ENCODE data around the gene ALK.
A peak's percentile ranks its signal among the peaks of the same experiment; 100 is the strongest.

ALK gene

DNA sequence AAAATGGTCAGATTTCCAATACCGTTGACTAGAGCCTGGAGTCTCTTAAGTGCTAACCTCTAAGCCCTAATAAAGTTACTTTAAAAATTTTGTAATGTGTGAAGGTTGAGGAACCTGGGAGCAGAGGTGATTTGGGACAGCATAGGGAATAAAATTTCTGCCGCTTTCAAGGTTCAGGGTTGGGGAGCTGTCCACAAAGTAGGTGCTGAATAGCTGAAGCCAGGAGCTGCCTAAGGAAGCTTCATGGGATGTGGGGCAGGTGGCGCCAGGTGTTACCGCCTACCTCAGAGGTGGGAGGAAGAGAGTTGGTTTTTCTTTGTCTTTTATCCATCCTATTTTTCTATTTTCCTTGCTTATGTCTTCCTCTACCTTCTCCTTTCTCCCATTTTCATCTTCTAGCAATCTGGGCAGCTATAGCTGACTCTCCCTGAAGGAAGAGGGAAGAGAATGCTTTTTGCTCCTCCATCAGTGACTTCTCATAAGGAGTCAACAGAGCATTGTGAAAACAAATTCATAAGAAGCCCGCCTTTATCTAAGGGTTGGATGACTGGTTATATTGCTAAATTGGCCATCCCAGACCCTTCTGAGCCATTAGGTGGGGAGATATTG lies 627.5 kb downstream of the ALK start:
- H3K9me3 ChIP-seq (ENCODE audit: insufficient read depth, low read depth, low read length), result no peaks in the 10 kb centered on the region
- H3K36me3 ChIP-seq (ENCODE audit: insufficient read depth, low read length), result no peaks in the 10 kb centered on the region
- H3K4me1 ChIP-seq (ENCODE audit: insufficient read depth, low read length), result peaks cover 10% of the 10 kb centered on the region; the same call in 1 of the 2 replicates
- no peak overlapping the region for H3K27ac ChIP-seq (ENCODE audit: low read depth, low read length)
- no peaks in the 10 kb centered on the region for H3K27me3 ChIP-seq (ENCODE audit: insufficient read depth, low read length)
- no peak overlapping the region for H3K4me3 ChIP-seq (ENCODE audit: low read length)
- 41% methylated on average over 3 of the region's 5 CpGs for WGBS
- H3K9ac ChIP-seq (ENCODE audit: low read depth, low read length), result no peak overlapping the region

DNA sequence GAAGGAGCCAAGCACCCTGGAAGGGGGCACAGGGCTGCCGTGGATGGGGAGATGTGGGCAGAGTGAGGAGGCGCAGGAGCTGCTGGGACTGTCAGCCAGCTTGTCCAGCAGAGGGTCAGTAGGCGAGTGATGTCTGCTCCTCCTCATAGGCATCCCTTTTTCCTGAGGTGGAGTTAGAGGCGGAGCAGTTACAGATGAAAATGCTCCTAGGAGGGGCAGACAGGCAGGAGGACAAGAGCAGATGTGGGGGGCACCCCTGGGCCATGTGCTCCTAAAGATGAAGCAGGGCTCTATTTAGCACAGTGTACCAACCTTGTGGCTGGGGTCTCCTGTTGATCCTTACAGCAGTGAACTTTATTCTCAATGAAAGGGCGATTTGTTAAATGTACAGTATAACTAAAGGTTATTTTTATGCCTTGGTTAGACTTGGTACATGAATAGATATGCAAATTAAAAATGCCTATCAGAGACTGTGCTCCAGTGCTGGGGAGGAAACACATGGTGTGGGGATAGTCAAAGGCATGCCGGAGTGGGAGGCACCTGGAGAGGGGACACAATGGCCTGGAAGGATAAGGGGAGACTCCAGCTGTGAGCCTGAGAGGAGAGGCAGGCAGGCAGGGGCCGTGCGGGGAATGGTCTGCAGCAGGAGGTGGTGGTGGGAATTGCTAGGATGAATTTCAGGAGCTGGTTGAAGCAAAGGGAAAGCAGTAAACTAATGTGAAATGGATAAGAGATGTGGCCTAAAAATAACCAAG lies 630.9 kb downstream of the ALK start:
- WGBS, result 41% methylated on average over 8 of the region's 8 CpGs
- H3K9me3 ChIP-seq (ENCODE audit: insufficient read depth, low read depth, low read length), result no peaks in the 10 kb centered on the region
- no peak overlapping the region for H3K9ac ChIP-seq (ENCODE audit: low read depth, low read length)
- no peaks in the 10 kb centered on the region for H3K27me3 ChIP-seq (ENCODE audit: insufficient read depth, low read length)
- H3K27ac ChIP-seq (ENCODE audit: low read depth, low read length), result peak overlapping the region; percentile 49; the same call in 1 of the 2 replicates
- no peak overlapping the region for H3K4me3 ChIP-seq (ENCODE audit: low read length)
- peaks cover 10% of the 10 kb centered on the region; the same call in 1 of the 2 replicates for H3K4me1 ChIP-seq (ENCODE audit: insufficient read depth, low read length)
- no peaks in the 10 kb centered on the region for H3K36me3 ChIP-seq (ENCODE audit: insufficient read depth, low read length)

DNA sequence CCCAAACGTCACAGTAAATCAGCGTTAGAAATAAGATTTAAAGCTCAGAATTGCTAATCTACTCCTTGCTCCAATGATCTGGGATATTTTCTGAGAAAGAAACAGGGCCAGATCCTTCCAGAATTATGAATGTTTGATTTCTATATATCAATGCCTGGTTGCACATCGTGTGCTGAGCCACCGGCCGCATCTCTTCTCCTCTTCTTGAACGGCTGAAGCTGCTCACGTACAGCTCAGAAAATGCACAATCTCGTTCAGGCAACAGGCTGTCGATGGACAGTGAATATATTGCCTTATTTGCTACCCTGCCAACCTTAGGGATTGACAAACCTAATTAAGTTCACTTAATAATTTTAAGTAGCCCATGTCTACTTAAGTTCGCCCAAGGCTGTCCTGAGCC lies 636.7 kb downstream of the ALK start:
- 96% methylated on average over 10 of the region's 10 CpGs for WGBS
- H3K27me3 ChIP-seq (ENCODE audit: insufficient read depth, low read length), result no peaks in the 10 kb centered on the region
- no peaks in the 10 kb centered on the region for H3K9me3 ChIP-seq (ENCODE audit: insufficient read depth, low read depth, low read length)
- H3K4me3 ChIP-seq (ENCODE audit: low read length), result no peak overlapping the region
- H3K36me3 ChIP-seq (ENCODE audit: insufficient read depth, low read length), result no peaks in the 10 kb centered on the region
- H3K9ac ChIP-seq (ENCODE audit: low read depth, low read length), result no peak overlapping the region
- H3K27ac ChIP-seq (ENCODE audit: low read depth, low read length), result no peak overlapping the region
- peaks cover 6% of the 10 kb centered on the region; the same call in 1 of the 2 replicates for H3K4me1 ChIP-seq (ENCODE audit: insufficient read depth, low read length)

DNA sequence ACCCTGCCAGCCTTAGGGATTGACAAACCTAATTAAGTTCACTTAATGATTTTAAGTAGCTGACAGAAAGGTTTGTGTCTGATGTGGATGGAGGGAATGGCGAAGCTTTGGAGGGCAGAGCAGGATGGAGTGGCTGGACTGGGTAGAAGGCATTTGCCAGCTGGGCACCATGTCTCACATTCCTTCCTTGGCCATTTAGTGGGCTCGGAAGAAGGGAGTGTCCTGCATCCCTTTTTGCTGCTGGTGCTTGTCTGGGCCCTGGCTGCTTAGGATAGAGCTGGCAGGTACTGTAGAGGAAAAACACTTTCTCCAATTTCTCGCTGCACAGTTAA lies 639.5 kb downstream of the ALK start:
- H3K36me3 ChIP-seq (ENCODE audit: insufficient read depth, low read length), result no peaks in the 10 kb centered on the region
- H3K9me3 ChIP-seq (ENCODE audit: insufficient read depth, low read depth, low read length), result no peaks in the 10 kb centered on the region
- no peak overlapping the region for H3K27ac ChIP-seq (ENCODE audit: low read depth, low read length)
- no peaks in the 10 kb centered on the region for H3K27me3 ChIP-seq (ENCODE audit: insufficient read depth, low read length)
- H3K4me3 ChIP-seq (ENCODE audit: low read length), result no peak overlapping the region
- H3K4me1 ChIP-seq (ENCODE audit: insufficient read depth, low read length), result peaks cover 6% of the 10 kb centered on the region; the same call in 1 of the 2 replicates
- H3K9ac ChIP-seq (ENCODE audit: low read depth, low read length), result no peak overlapping the region
- 96% methylated on average over 3 of the region's 3 CpGs for WGBS

DNA sequence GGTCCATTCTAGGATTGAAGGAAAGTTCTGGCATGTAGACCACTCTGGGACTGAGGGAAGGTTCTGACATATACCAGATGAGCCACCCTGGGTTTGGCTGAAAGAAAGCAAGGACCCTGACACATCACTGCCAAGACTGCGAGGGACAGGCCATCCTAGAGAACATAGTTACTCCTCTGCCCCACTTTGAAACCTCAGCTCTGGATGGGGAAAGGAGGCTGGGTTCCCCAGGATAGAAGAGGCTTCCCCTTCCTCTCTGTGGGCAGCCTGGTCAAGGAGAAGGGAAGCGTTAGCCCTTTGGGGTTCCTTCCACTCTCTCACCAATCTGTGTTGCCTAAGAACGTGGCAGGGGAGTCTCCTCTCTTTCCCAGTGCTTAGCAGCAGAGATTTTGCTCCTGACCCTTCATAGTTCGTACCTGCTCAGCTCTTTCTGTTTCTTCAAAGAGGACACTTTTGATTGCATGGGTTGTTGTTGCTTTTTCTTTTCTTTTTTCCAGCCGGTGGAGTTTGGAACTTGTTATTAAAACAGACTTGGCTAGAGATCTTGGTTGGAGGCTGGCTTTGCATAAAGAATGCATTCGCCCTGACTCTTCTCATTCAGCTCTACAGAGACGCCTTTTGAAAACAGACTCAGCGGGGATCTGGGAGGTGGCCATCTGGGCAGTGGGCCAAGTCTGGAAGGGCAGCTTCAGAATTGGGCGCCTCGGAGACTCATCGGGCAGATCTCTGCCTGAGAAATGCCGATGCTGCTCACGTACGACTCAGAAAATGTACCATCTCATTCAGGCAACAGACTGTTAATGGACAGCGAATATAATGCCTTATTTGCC lies 640.1 kb downstream of the ALK start:
- H3K36me3 ChIP-seq (ENCODE audit: insufficient read depth, low read length), result no peaks in the 10 kb centered on the region
- H3K27me3 ChIP-seq (ENCODE audit: insufficient read depth, low read length), result no peaks in the 10 kb centered on the region
- H3K9ac ChIP-seq (ENCODE audit: low read depth, low read length), result no peak overlapping the region
- peaks cover 6% of the 10 kb centered on the region; the same call in 1 of the 2 replicates for H3K4me1 ChIP-seq (ENCODE audit: insufficient read depth, low read length)
- WGBS, result 59% methylated on average over 14 of the region's 15 CpGs
- 0 out of 2 replicates have a peak overlapping the region, but pooled peaks have one; percentile 41 for H3K27ac ChIP-seq (ENCODE audit: low read depth, low read length)
- no peaks in the 10 kb centered on the region for H3K9me3 ChIP-seq (ENCODE audit: insufficient read depth, low read depth, low read length)
- H3K4me3 ChIP-seq (ENCODE audit: low read length), result no peak overlapping the region

DNA sequence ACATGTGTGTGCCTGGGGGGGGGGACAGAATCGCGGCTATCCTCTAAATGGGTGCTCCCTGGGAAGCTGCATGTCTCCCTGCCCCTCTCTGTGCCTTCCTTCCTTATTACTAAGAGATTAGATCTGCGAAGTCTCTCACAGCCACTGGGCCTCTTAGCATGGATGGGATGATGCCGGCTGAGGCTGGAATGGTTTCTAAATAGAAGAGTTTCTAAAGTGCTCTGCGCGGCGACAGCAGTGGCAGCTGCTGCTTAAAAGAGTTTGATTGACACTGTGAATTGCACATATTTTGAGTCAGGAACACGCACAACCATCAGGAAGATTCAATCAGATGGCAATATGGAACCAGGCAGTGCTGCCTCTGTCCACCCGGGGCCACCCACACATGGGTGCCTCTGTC lies 642.4 kb downstream of the ALK start:
- no peaks in the 10 kb centered on the region for H3K36me3 ChIP-seq (ENCODE audit: insufficient read depth, low read length)
- H3K27ac ChIP-seq (ENCODE audit: low read depth, low read length), result no peak overlapping the region
- H3K9me3 ChIP-seq (ENCODE audit: insufficient read depth, low read depth, low read length), result no peaks in the 10 kb centered on the region
- peaks cover 6% of the 10 kb centered on the region; the same call in 1 of the 2 replicates for H3K4me1 ChIP-seq (ENCODE audit: insufficient read depth, low read length)
- no peak overlapping the region for H3K9ac ChIP-seq (ENCODE audit: low read depth, low read length)
- no peaks in the 10 kb centered on the region for H3K27me3 ChIP-seq (ENCODE audit: insufficient read depth, low read length)
- H3K4me3 ChIP-seq (ENCODE audit: low read length), result no peak overlapping the region
- WGBS, result 90% methylated on average over 9 of the region's 9 CpGs

DNA sequence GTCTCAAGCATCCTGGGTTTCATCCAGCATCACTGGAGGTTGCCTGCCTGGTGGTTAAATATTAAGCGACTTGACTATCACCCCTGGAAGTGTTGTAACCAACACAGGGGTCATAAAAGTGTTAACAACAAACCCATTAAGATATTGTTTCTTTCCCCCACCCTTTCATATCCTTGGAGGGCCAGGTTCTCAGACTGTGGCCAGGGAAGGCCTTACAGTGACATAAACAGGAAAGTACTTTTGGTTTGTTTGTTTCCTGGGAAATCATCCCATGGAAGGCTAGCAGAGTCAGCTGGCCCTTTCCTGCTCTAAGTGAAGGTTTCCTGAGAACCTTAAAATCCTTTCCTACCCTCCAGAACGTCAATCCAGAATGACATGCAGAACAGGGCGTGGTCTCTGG lies 645.2 kb downstream of the ALK start:
- no peaks in the 10 kb centered on the region for H3K36me3 ChIP-seq (ENCODE audit: insufficient read depth, low read length)
- H3K9ac ChIP-seq (ENCODE audit: low read depth, low read length), result no peak overlapping the region
- H3K27me3 ChIP-seq (ENCODE audit: insufficient read depth, low read length), result no peaks in the 10 kb centered on the region
- H3K4me1 ChIP-seq (ENCODE audit: insufficient read depth, low read length), result peaks cover 4% of the 10 kb centered on the region; the same call in 1 of the 2 replicates
- H3K4me3 ChIP-seq (ENCODE audit: low read length), result no peak overlapping the region
- 91% methylated on average over 3 of the region's 3 CpGs for WGBS
- no peak overlapping the region for H3K27ac ChIP-seq (ENCODE audit: low read depth, low read length)
- no peaks in the 10 kb centered on the region for H3K9me3 ChIP-seq (ENCODE audit: insufficient read depth, low read depth, low read length)

DNA sequence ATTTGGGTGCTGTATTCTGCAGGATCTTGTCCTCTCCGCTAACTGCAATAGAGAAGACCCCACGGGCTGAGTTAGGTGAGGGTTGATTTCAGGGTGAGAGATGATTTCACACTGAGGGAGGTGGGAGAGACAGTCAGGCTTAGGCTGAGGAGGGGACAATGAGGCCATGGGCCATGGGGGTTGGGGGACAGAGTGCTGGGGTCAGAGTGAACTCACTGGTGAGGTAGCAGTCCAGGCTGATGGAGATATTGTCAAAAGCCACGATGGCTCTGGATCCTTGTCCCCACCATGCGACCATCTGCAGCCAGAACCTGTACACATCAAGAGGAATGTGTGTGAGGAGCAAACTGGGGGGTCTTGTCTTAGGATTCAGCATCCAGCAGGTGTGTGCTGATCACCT lies 646.2 kb downstream of the ALK start:
- WGBS, result over 99% methylated on average over 4 of the region's 4 CpGs

DNA sequence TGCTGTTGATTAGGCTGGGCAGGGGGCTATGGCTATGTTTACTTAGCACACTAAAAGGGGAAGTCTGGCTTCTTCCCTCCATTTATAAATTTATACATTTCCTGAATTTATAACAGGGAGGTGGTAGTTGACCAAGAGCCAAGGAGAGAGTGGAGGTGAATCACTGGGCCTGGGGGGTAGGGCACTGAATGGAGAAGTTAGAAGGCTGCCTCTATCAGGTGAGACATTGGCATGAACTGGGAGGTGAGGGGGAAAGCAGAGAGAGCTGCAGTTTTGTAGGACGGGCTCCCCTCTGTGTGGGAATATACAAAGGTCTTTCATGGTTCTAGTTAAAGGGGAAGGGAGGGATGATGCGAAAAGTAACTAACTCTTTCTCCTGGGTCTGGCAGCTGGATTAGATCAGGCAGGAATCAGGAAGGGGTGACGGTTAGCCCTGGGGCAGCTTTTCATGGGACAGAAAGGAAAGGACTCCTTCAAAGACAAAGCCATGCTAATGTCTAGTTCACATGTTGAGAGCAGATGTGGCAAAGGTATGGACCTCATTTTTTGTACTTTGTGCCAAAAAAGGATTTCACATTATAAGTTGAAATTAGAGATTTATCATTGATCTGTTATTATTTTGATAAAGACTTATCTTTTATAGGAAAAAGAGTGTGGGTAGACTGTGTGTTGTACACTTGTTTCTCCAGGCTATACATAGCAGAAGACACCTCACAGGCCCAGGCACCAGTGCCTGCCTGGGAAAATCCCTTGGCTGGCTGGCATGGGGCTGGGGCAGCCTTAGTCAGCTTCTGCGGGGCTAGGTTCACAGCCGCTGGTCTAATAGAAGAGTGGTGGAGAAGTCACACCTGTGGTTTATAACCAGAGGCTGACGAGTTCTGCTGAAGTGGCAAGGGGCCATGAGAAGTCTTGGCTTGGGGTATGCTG lies 647.4 kb downstream of the ALK start:
- Histone ChIP-seq H3K36me3 (ENCODE audit: insufficient read depth, low read length) (no peaks in the 10 kb centered on the region), H3K9ac (ENCODE audit: low read depth, low read length) (no peak overlapping the region)

More for the DNA sequence above, 646.2 kb downstream of the ALK start:
- no peak overlapping the region for H3K9ac ChIP-seq (ENCODE audit: low read depth, low read length)
- H3K4me1 ChIP-seq (ENCODE audit: insufficient read depth, low read length), result 0 out of 2 replicates have a peak, but pooled peaks cover 4% of the 10 kb centered on the region
- no peaks in the 10 kb centered on the region for H3K27me3 ChIP-seq (ENCODE audit: insufficient read depth, low read length)
- no peak overlapping the region for H3K27ac ChIP-seq (ENCODE audit: low read depth, low read length)
- no peak overlapping the region for H3K4me3 ChIP-seq (ENCODE audit: low read length)
- no peaks in the 10 kb centered on the region for H3K9me3 ChIP-seq (ENCODE audit: insufficient read depth, low read depth, low read length)
- no peaks in the 10 kb centered on the region for H3K36me3 ChIP-seq (ENCODE audit: insufficient read depth, low read length)

DNA sequence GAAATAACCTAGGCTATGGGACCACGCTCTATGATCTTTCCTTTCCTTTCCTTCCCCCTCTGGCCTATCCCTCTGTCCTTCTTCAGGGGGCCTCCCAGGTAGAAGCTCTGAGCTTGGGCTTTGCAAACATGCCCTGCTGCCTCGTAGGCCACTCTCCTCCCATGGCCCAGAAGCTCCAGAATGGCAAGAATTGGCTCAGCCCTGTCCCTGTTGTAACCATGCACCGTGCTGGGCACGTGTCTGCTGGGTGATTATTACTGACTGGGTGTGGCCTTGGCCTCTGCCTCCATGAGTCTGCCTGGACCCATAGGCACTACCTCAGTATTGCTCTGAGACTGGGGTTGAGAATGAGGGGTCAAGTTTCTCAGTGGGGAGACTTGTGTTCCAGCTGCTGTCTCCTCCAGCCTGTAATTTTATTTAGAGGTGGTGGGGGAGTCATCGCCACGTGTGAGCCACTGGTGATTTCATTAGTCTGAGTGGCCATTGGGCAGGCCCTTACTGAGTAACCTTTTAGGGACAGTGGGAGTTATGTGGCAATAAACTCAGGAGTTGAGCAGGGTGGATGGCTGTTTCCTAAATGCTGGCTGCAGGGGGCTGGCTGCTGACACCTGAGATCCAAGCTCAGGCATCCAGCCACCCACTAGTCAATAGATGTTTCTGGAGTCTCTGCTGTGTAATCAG lies 648.2 kb downstream of the ALK start:
- Histone ChIP-seq H3K36me3 (ENCODE audit: insufficient read depth, low read length) (no peaks in the 10 kb centered on the region), H3K4me1 (ENCODE audit: insufficient read depth, low read length) (0 out of 2 replicates have a peak, but pooled peaks cover 4% of the 10 kb centered on the region), H3K4me3 (ENCODE audit: low read length) (no peak overlapping the region), H3K9ac (ENCODE audit: low read depth, low read length) (no peak overlapping the region), H3K9me3 (ENCODE audit: insufficient read depth, low read depth, low read length) (no peaks in the 10 kb centered on the region), H3K27me3 (ENCODE audit: insufficient read depth, low read length) (no peaks in the 10 kb centered on the region), H3K27ac (ENCODE audit: low read depth, low read length) (no peak overlapping the region)
- 89% methylated on average over 6 of the region's 6 CpGs for WGBS

More for the DNA sequence above, 647.4 kb downstream of the ALK start:
- Histone ChIP-seq H3K27ac (ENCODE audit: low read depth, low read length) (no peak overlapping the region), H3K4me3 (ENCODE audit: low read length) (no peak overlapping the region), H3K27me3 (ENCODE audit: insufficient read depth, low read length) (no peaks in the 10 kb centered on the region), H3K4me1 (ENCODE audit: insufficient read depth, low read length) (0 out of 2 replicates have a peak, but pooled peaks cover 4% of the 10 kb centered on the region), H3K9me3 (ENCODE audit: insufficient read depth, low read depth, low read length) (no peaks in the 10 kb centered on the region)
- WGBS, result 86% methylated on average over 6 of the region's 6 CpGs

Data from HUES64 (cell line).